Right lobe of liver (tissue), 4 donors: ENCODE measurements around the gene ELP6.

ENCODE experiments used
- CTCF ChIP-seq, 4 donors: fragments of 200-600 bp in 3 of 4; fragments of 450-650 bp in 1 of 4; IDR thresholded peaks; one replicate each; pipeline versions ENCODE4 v1.5.1 to v1.8.0; 2016 to 2022; ENCODE audit warnings: antibody characterized with exemption in 4 of 4, mild to moderate bottlenecking in 2 of 4
- POLR2A ChIP-seq: fragments of 450-650 bp; IDR thresholded peaks from one replicate; pipeline ENCODE4 v1.6.1; 2017; ENCODE audit warnings: antibody characterized with exemption, mild to moderate bottlenecking
- donor health status: DM: no; HTN: no; CAD: no.
- donor health status: DM: no; HTN: no; CAD: no.
- donor health status: DM: no; HTN: yes; CAD: no.

- TF ChIP-seq POLR2A (no peak), CTCF (IDR thresholded peaks at IDR 0.05) (no peak)
These were observed 28.1 kb upstream of the ELP6 start for GRCh38 chr3:47541583-47542108.
